Myocyte (in vitro differentiated cells): ENCODE results near the gene GPR176. TPM values are rescaled to one million over a fixed set of nuclear protein-coding genes. Genes with fewer than 3 reads are reported as not detected.
A peak's percentile ranks its signal among the peaks of the same experiment; 100 is the strongest.

ENCODE experiments used
- DNase-seq: peaks from one replicate; pipeline ENCODE4 v3.0.0-alpha.2; 2012; ENCODE audit warnings: low read depth
- total RNA-seq: library from RNA; depleted of rRNA; stranded (reverse); fragments of >200 nt; gene quantifications from 2 replicates; pipeline ENCODE4 v1.2.3, GENCODE V29; 2014

Gene GPR176
- total RNA-seq, 1 donor from 2014 or later, result 28.1 TPM

DNA sequence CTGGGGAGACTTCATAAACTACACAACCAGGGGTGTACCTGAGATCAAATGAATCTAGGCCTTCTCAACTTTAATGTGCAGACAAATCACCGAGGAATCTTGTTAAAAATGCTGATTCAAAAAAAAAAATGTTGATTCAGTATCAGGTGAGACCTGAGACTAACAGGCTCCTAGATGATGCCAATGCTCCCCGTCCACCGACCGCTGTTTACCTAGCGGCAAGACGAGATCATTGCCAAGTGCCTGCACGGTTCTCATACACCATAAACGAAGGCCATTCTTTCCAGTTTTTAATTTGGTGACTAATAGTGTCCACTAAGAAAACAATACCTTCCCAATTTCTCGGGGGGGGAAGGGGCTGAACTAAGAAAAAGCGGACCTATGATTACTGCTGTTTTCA, 134.9 kb downstream of the GPR176 start:
- DNase-seq, result no peak

DNA sequence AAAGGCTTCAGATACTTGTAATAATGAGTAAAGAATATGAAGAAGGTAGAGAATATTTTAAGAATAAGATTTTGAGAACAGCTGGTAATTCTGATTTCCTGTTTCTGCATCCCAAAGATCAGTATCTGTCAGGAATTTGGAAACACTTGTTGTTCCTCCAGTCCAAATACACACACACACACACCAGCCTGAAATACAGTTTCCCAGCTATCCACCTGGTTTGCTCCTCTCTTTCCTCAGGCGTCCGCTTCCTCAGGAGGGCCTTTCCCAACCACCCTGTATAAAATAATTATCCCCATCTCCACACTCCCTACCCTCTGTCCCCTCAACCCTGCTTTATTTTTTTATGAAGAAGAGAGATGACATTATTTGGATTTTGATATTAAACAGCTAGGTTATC, 135.4 kb downstream of the GPR176 start:
- no peak for DNase-seq

DNA sequence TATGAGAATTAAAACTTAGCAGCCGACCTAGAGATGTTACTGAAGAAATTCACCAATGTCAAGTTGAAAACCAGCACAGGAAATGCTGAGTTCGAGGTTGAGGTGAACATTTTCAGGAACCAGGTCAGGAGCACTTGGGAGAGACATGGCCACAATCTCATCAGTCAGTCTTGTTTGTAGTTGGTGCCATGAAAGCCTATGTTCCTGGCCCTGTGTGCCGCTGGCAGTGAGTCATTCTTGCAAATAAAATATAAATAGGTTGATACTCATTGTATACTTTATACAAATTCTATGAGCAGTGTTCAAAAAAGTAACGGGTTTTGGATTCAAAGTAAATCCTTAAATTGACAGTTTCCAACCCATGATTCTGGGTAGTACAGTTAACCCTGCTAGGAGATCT, 135.9 kb downstream of the GPR176 start:
- DNase-seq, result no peak

DNA sequence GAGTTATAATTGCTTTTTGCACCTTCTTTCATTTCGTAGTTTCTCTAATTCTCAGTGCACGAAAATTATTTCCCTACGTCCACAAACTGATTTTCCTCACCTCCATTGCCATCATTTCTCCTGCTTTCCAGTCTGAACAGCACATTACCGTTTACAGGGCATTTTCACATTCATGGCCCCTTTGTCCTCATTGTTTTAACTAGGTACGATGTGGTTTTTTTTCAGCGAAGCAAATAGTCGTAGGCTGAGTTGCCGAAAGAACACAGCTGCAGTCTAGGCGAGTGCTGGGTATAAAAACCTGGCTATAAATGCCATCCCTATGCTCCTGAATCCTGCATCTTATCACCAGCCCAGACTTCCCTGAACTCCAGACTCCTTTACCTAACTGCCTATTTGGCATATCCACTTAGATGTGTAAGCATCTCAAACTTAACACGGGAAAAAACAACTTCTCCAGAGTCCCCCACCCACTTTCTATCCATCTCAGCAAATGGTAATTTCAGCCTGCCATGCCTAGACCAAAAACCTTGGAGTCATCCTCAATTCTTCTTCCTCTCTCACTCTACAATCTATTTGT, 136.7 kb downstream of the GPR176 start:
- peak; percentile 30 for DNase-seq

DNA sequence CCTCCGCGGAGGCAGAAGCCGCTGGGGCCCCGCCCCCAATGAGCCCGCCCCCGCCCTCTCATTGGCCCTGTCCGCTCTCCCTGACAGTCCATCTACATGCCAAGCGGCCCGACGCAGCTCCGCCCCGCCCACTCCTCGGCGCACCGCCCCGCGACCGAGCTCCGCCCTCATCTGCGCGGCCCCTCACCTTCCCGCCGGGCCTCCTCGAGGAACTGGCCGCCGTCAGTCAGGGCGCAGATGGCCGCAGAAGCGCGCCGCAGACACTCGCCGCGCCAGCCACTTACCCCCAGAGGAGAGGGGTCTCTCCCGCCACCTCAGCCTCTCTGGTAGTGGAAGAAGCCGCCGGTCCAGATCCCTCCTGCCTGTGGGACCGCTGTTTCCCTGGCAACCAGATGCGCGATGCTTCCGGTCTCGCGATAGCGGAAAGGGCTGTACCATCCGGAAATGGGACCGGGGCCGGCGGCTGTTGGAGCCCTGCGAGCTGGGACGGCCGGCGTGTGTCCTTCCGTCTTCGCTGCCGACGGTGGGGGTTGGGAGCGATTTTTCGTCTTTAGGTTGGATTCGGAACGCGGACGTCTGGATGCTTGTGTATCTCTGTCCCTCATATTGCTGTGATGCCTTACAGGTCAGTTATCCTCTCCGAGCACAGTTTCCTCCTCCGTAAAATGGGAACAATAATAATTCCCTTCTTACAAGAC, 137.5 kb downstream of the GPR176 start, which contains the start of gene FSIP1:
Gene FSIP1, minus strand, starts transcription at position 401 of the 698 bp plus-strand sequence. CDS start 6,317 bp downstream, outside the sequence.
- peak; percentile 98 for DNase-seq

DNA sequence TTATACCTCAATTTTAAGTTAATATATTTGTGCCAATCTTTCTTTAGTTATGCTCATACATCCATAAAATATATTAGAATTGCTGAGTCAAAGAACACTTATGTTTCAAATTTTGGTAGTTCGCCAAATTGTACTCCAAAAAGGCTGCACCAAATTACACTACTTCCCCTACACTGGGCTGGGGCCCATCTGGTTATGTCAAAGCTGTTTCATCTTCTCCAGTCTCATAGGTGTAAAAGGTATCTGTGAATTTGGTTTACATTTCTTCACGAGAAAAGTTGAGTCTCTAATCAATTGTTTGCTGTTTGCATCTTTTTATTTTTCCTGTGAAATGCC, 138.1 kb downstream of the GPR176 start:
- DNase-seq, result no peak

DNA sequence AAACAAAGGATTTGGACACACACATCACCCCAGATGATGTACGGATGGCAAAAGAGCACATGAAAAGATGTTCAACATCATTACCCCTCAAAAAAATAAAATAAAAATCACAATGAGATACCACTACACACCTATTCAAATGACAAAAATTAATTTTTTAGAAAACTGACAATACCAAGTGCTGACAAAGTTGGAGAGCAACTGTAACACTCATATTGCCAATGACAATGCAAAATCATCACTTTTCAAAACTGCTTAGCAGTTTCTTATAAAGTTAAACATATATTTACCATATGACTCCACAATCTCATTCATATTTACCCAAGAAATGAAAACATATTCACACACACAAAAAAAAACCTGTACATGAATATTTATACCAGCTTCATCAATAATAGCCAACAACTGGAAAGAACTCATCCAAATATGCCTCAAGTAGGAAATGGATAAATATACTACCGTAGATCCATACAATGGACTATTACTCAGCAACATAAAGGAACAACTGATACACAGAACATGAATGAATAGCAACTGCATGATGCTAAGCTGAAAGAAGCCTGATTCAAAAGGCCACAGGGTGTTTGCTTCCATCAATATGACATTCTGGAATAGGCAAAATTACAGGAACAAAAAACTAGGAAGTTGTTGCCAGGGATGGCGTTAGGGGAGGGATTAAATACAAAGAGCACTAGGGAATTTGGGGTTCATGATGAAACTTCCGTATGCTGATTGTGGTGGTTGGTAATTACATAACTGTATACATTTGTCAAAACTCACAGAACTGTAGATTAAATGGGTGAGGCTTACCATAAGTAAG, 138.7 kb downstream of the GPR176 start:
- no peak for DNase-seq

DNA sequence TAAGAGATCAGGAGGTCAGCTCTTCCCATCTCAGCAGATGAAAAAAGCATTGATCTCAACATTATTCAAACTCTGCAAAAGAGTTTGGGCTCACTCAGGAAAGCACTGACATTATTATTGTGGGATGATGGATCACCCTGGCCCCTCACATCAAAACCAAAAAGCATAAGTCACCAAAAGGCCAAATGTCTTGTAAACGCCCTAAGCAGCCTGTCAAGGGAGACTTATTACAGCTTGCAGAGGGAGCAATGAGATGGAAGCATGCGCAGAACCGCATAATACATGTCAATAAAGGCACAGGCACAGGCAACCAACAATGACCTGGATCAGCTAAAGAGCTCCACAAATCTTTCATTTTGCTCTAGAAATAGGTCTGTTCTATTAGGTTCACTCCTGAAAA, 142.0 kb downstream of the GPR176 start:
- DNase-seq, result no peak

DNA sequence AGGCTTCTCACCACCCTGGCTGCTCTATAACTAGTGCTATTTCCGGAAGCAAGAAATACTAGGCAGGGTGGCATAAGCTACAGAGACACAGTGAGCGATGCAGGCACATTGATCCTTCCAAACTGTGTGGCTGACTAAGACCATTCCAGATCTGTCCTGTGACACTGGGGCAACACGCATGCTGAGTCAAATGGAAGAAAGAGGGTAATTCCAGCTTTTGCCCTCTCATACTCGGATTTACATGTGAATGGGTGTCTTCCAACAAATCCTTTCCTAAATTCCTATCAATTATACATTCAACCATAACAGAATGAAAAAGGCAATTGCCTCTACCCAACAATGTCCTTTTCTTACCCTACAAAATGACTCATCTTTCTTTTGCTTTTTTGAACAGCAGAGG, 142.6 kb downstream of the GPR176 start:
- no peak for DNase-seq

DNA sequence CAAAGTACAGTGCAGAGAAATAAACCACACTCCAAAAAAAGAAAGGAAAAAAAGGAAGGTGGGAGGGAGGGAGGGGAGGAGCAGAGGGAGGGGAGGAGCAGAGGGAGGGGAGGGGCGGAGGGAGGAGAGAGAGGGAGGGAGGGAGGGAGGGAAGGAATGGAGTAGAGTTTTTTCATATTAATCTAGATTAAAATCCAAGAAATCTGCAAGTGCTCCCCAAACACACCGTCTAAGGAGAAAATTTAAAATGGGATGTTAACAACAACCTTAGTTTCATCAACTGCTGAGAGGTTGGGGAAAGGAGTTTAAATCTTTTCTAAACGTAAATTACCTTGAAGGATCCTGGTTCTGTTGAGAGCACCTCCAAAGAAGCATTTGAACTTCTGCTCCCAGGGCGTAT, 144.0 kb downstream of the GPR176 start:
- no peak for DNase-seq

DNA sequence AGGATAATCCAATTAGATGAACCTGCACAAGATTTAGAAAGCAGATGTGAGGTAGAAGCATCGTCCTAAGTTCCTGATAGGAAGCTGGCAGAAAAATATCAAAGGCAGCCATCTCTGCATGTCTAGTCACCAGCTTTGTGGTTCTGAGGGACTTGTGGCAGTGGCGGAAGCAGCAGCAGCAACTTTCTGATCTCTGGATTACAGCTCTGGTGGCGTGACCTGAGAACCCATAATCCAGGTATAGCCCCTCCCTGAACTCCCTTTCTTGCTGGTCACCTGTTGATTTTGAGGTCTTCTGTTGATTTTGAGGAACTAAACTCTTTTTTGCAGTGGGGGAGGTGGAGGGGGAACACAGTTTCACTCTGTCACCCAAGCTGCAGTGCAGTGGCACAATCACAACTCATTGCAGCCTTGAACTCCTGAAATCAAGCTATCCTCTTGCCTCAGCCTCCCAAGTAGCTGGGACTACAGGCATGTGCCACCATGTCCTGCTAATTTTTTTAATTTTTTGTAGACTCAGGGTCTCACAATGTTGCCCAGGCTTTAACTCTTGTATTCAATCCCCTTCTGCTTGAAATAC, 145.3 kb downstream of the GPR176 start:
- no peak for DNase-seq

DNA sequence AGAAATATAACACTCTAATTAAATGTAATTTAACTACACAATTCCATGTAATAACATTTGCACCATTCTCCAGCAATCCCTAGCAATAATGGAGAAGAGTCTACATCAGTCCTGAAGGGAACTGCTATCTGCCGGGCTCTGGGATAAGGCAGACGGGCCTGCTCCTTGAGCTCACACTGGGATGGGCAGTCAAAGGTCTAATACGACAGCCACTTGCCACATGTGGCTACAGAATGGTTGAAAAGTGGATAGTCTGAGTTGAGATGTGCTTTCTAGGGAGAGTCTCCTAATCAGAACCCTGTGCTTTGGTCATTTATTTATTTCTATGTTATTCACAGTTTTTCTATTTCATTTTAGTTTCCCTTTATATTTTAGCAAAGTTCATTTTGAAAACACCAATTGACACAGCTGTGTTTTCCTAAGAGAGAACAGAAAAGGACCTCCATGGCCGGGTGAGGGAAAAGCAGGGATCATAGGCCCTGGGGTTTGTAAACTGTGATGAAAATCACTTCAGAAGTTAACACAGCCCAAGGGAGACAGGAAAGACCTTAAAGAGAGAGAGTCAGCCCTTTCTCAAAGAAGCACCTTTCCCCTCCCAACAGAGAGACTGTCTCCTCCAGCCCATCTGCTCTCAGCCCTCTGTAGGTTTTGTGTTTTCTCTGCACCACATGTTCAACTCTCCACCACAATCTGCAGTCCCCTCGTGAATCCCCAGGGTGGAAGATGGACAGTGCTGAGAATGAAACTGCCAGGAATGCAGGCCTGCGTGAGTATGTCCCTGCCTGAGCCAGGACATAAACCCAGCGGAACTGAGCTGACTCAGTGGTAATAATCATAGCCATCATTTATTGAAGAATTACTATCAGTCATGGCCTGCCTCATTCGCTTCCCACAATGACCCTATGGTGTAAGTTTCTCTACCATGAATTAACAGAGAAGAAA, 149.0 kb downstream of the GPR176 start:
- DNase-seq, result peak; percentile 77

DNA sequence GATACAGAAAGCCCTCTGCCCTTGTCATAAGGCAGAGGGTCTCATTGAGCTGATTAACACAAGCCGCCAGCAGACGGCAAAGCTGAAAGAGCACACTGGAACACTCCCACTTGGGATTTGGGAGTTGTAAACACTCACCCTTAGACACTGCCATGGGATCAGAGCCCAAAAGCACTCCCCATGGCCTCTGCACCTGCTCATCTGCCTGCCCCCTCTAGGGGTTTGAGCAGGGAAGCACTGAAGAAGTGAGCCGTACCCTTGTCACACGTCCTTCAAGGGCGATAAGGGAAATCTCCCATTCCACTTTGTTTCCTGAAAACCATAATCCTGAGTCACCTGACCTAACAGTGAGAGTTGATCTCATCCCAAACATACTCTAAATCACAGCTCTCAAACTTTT, 152.1 kb downstream of the GPR176 start:
- no peak for DNase-seq

DNA sequence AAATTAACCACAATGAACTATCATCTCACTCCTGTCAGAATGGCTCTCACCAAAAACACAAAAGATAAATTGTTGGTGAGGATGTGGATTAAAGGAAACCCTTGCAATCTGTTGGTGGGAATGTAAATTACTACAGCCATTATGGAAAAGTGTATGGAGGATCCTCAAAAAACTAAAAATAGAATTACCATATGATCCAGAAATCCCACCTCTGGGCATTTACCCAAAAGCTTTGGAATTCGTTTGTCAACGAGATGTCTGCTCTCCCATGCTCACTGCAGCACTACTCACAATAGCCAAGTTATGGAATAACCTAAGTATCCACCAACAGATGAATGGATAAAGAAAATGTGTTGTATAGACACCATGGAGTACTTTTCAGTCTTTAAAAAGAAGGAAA, 159.1 kb downstream of the GPR176 start:
- no peak for DNase-seq

DNA sequence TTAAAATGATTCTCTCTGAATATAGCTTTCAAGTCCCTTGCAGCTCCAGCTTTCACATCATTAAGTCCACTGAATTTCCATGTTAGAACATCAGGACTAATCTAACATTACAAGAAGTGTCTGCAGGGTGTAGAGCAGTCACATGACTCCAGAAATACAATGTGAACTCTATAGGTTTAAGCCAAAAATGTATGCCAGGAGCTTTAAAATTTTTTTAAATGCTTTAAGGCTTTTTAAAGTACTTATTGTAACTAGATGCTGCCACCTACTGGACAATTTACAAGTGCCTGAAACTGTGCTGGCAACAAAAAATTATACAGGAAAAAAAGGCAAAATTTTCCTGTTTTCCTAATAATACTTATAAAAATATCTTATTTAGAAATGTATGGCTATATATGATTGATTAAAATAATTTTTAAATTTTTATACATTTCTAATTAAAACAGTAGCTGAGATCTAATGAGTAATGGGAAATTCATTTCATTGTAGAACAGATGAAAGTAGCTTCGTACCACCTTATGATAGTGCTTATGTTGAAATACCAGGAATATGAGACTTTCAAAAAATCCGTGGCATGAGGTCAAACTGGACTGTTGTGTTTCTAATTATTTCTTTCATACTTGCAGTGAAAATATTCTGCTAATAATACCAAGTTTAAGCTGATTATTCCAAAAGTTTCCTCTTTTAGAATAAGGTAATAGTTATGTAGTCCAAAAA, 163.1 kb downstream of the GPR176 start:
- peak; percentile 69 for DNase-seq

DNA sequence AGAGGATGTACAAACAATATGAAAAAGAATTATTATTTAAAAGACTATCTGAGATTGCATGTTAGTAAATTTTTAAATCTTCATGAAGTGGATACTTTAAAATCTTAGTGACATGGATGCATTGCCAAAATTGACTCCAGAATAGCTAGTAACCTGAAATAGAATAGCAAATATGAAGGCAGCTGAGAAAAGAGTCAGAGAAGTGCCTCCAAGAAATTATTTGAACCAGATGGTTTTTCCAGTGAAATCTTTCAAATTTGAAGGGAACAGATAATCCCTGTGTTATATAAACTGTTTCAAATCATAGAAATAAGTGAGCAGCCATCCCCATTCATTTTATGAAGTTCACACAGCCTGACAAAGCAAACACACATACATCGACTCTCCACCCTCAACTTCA, 167.1 kb downstream of the GPR176 start:
- no peak for DNase-seq

DNA sequence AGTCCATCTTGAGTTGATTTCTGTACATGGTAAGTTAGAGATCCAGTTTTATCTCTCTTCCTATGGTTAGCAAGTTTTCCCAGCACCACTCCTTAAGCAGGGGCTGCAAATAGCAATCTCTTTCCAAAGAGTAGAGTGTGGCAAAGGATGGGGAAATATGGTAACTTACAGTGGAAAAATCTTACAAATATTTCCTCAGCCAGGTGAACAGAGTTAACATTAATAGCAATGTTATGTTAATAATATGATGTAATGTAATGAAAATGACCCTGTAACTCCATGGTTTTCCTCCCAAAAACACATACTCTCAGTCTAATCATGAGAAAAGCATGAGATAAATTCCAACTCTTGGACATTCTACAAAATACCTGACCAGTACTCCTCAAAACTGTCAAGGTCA, 167.8 kb downstream of the GPR176 start:
- no peak for DNase-seq
